Left ventricle myocardium inferior (tissue), 1 donor: ENCODE measurements around the gene DPF3. TPM values are rescaled to one million over a fixed set of nuclear protein-coding genes. Genes with fewer than 3 reads are reported as not detected.

ENCODE experiments used
- DNase-seq: peaks from one replicate; pipeline ENCODE4 v3.0.0-alpha.2; 2020
- H3K27ac ChIP-seq: fragments of 200-600 bp; replicated peaks from 2 replicates; pipeline ENCODE4 v1.8.0; 2021
- H3K27me3 ChIP-seq: fragments of 200-600 bp; 2 replicates; pipeline ENCODE4 v1.8.0; 2021; ENCODE audit warnings: low read depth
- H3K36me3 ChIP-seq: fragments of 200-600 bp; 2 replicates; pipeline ENCODE4 v1.8.0; 2021
- H3K4me1 ChIP-seq: fragments of 200-600 bp; 2 replicates; pipeline ENCODE4 v1.8.0; 2021
- H3K4me3 ChIP-seq: fragments of 200-600 bp; 2 replicates; pipeline ENCODE4 v1.8.0; 2021; ENCODE audit warnings: mild to moderate bottlenecking, moderate library complexity
- H3K9me3 ChIP-seq: fragments of 200-600 bp; replicated peaks from 2 replicates; pipeline ENCODE4 v1.8.0; 2021
- intact Hi-C: fragments of 100-400 bp; cut with micrococcal nuclease; formaldehyde crosslinking; loops from one replicate; pipeline ENCODE4 v1.11.0; 2022
- total RNA-seq: library from RNA; stranded (reverse); fragmentation: NEBNext Ultra II Directional; extraction: Animal tissue kit (Norgen Biotek cat#: 25700); gene quantifications from one replicate; pipeline ENCODE4 v1.2.1, GENCODE V29; 2021
- TF ChIP-seq, protein P1 (sequence below): fragments of 200-600 bp; IDR thresholded peaks from 2 replicates; pipeline ENCODE4 v1.8.0; 2021; ENCODE audit warnings: antibody characterized with exemption, mild to moderate bottlenecking, borderline replicate concordance
- donor health status: DM: no; HTN: yes; CAD: no; lungs with severe emphysema.

Gene DPF3
- total RNA-seq, 1 donor from 2014 or later = 37.7 TPM

DNA sequence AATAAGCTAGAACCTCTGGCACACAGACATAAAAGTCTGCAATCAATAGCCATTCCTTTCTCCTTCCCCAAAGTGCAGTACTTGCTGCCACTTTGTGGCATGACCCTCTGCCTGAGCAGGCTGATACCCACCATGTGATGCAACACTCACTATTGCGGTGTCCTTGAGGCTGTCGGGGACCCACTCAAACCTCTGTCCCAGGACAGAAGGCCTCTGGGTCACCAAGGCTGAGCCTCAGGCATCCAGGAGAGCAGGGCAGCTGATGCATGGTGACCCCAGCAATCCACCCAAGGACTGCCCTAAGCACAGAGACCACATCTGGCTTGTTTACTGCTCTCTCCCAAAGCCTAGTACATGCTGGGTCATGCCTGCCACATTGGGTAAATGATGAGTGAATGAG lies 114.2 kb downstream of the DPF3 start:
- Histone ChIP-seq H3K36me3 (no peaks in the 10 kb centered on the region), H3K4me3 (no peak overlapping the region), H3K27ac (peak overlapping the region; percentile 53), H3K27me3 (no peaks in the 10 kb centered on the region), H3K4me1 (peaks cover 75% of the 10 kb centered on the region), H3K9me3 (peaks cover 6% of the 10 kb centered on the region)
- intact Hi-C loops = no loop called here
- no peak for DNase-seq
- TF ChIP-seq, protein P1, sequence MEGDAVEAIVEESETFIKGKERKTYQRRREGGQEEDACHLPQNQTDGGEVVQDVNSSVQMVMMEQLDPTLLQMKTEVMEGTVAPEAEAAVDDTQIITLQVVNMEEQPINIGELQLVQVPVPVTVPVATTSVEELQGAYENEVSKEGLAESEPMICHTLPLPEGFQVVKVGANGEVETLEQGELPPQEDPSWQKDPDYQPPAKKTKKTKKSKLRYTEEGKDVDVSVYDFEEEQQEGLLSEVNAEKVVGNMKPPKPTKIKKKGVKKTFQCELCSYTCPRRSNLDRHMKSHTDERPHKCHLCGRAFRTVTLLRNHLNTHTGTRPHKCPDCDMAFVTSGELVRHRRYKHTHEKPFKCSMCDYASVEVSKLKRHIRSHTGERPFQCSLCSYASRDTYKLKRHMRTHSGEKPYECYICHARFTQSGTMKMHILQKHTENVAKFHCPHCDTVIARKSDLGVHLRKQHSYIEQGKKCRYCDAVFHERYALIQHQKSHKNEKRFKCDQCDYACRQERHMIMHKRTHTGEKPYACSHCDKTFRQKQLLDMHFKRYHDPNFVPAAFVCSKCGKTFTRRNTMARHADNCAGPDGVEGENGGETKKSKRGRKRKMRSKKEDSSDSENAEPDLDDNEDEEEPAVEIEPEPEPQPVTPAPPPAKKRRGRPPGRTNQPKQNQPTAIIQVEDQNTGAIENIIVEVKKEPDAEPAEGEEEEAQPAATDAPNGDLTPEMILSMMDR = no peak

DNA sequence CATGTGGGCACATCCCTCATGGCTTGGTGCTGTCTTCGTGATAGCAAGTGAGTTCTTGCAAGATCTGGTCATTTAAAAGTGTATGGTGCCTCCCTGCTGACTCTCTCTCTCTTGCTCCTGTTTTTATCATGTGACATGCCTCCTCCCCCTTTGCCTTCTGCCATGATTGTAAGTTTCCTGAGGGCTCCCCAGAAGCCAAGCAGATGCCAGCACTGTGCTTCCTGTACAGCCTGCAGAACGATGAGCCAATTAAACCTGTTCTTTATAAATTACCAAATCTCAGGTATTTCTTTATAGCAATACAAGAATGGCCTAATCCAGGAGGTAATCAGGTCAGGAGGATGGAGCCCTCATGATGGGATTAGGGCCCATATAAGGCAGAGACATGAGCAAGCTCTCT lies 116.3 kb downstream of the DPF3 start:
- Histone ChIP-seq H3K4me1 (peaks cover 76% of the 10 kb centered on the region), H3K27ac (no peak overlapping the region)
- TF ChIP-seq, protein P1 = no peak

DNA sequence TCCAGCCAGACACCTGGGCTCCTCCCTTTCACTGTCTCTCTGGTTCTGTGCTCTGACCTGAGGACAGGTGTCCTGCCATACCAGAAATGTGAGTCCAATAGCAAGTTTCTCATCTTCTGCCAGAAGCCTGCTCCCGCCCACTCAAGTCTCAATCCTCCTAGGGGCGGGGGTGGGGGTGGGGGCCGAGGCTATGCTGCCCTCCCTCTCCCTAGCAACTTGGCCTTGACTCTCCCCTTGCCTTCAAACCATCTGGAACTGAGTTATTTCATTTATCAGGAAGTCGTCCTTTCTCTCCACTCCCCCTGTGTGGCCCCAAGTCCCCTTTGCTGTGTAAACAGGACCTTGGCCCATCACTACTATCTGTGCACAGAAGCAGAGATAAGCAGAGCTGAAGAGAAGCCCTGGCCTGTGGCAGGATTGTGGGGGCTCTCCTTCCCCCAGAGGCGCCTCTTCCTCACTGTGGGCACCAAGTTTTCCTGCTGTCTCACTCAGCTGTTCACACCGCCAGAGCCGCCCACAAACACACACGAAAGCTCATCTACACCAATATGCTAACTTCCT lies 117.1 kb downstream of the DPF3 start:
- DNase-seq = no peak
- Histone ChIP-seq H3K4me1 (peaks cover 71% of the 10 kb centered on the region), H3K4me3 (no peak overlapping the region), H3K36me3 (no peaks in the 10 kb centered on the region), H3K27ac (peak overlapping the region; percentile 37), H3K9me3 (peaks cover 6% of the 10 kb centered on the region), H3K27me3 (no peaks in the 10 kb centered on the region)
- intact Hi-C loops = no loop called here
- TF ChIP-seq, protein P1 = no peak

More for the DNA sequence above, 116.3 kb downstream of the DPF3 start:
- H3K9me3 ChIP-seq = peaks cover 6% of the 10 kb centered on the region
- H3K36me3 ChIP-seq = no peaks in the 10 kb centered on the region
- H3K27me3 ChIP-seq = no peaks in the 10 kb centered on the region
- no peak overlapping the region for H3K4me3 ChIP-seq
- intact Hi-C loops = no loop called here
- DNase-seq = no peak

DNA sequence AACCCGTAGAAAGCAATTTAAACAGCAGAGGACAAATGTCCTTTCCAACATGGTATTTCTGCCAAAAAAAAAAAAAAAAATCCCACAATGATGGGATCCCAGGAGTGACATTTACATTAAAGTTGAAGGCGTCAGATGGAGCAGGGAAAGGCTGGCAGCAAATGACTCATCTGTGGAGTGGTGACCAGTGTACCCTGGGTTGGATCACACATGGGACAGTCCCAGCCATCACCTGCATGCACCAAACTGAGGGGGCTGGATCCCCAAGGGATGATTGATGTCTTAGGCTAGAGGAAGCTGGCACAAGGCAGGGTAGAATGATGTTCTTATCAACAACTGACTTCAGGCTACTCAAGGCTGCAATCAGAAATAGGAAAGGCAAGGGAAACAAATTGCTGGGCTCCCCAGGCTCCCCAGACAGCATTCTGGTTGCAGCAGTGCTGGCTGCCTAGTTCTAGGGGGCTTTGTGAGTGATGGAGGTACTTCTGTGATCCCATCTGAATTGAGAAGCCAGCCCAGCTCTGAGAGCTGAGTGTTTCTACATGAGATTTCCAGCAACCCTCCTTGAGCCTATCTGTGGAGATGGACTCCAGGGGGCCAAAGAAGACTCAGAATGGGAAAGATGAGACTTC lies 117.9 kb downstream of the DPF3 start:
- peak overlapping the region; percentile 37 for H3K27ac ChIP-seq
- peaks cover 63% of the 10 kb centered on the region for H3K4me1 ChIP-seq
- TF ChIP-seq, protein P1 = no peak
- no peaks in the 10 kb centered on the region for H3K27me3 ChIP-seq
- H3K4me3 ChIP-seq = no peak overlapping the region
- no peaks in the 10 kb centered on the region for H3K36me3 ChIP-seq
- no peak for DNase-seq
- intact Hi-C loops = no loop called here
- H3K9me3 ChIP-seq = peaks cover 6% of the 10 kb centered on the region

DNA sequence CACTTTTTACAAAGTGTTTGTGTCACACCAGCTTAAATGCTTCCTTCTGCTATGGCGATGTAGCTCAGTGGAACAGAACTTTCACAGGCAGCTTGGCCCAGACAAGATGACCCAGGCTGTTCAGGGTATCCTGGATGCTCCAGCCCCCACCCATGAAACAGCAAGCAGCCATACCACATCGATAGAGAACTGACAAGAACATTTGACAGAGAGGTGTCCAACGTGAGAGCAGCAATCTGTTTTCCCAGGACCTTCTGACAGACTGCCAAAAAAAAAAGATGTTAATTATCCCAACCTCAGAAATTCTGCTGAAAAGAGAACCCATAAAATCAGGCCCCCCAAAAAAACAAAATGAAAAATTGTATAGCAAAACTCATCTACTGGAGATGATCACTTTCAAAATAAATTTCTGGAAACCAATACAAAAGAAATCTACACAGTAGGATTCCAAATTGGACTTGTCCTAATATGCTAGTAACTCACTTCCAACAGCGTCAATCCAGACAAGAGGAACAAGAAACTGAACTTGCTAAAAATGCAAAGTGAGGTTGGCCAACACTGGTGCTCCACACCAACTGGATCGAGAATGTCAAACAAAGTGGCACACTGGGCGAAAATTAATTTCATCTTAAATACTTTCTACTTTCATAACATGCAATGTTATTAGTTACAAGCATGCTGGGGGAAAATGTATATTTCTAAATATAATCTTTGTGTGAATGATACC lies 118.8 kb downstream of the DPF3 start:
- Histone ChIP-seq H3K4me3 (no peak overlapping the region), H3K4me1 (peaks cover 54% of the 10 kb centered on the region), H3K27ac (peak overlapping the region; percentile 37), H3K27me3 (no peaks in the 10 kb centered on the region), H3K9me3 (peaks cover 6% of the 10 kb centered on the region), H3K36me3 (no peaks in the 10 kb centered on the region)
- intact Hi-C loops = no loop called here
- DNase-seq = no peak
- TF ChIP-seq, protein P1 = no peak
